Stomach (tissue), 4 donors: ENCODE results near the gene IST1.

Source experiments
- CTCF ChIP-seq, 7 experiments: fragments of 450-650 bp in 4 of 7; fragments of 200-600 bp in 3 of 7; sonication (generic) in 3 of 7; IDR thresholded peaks; one replicate each; pipeline ENCODE4 v1.5.1; 2016 to 2019; ENCODE audit warnings: antibody characterized with exemption in 7 of 7, control low read depth in 2 of 7, mild to moderate bottlenecking in 1 of 7
- EP300 ChIP-seq: sonication (generic); formaldehyde crosslinking; IDR thresholded peaks from one replicate; pipeline ENCODE4 v1.6.1; 2017; ENCODE audit warnings: antibody characterized with exemption
- POLR2A ChIP-seq, 4 donors: fragments of 450-650 bp; IDR thresholded peaks; one replicate each; pipeline ENCODE4 v1.6.1; 2016; ENCODE audit warnings: antibody characterized with exemption in 4 of 4, control low read depth in 2 of 4, mild to moderate bottlenecking in 1 of 4, moderate library complexity in 1 of 4
- POLR2AphosphoS5 ChIP-seq, 3 donors: sonication (generic); formaldehyde crosslinking; IDR thresholded peaks; one replicate each; pipeline ENCODE4 v1.6.1; 2016; ENCODE audit warnings: antibody characterized with exemption in 3 of 3

- TF ChIP-seq CTCF (IDR thresholded peaks at IDR 0.05), result no peak
- no peak for TF ChIP-seq EP300
- no peak for TF ChIP-seq POLR2AphosphoS5 (IDR thresholded peaks at IDR 0.05)
- TF ChIP-seq POLR2A (IDR thresholded peaks at IDR 0.05), result no peak
These were observed 39.2 kb upstream of the IST1 start for GRCh38 chr16:71855937-71856662.
